ENCODE data around the gene STK35. TPM values are rescaled to one million over a fixed set of nuclear protein-coding genes. Genes with fewer than 3 reads are reported as not detected.

The STK35 gene
- total RNA-seq, 4 donors from 2014 or later, result 13.3 to 26.1 (median 20.5) TPM

DNA sequence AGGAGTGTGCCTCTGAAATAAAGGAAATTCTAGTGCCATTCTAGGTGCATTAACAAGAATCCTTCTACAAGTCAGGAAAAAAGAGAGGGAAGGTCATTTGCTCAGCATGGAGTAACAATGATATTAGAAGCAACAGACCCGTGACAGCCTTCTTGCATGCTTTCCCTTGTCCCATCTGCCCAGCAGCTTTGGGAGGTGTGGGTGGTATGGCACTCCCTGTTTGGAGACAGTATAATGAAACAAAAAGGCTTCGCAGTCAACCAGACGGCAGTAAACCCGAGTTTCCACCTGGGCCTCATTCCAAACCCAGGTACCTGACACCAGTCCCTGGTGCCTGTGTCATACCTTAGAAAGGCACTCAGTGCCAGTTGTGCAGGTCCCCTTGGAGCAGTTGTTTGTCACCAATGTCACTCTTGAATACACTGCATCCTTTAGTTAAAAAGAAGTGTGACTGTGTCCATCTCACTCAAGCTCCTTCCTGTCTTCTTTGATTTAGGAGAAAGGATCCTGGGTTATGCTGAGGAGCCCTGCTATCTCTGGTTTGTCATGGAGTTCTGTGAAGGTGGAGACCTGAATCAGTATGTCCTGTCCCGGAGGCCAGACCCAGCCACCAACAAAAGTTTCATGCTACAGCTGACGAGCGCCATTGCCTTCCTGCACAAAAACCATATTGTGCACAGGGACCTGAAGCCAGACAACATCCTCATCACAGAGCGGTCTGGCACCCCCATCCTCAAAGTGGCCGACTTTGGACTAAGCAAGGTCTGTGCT lies 14.7 kb downstream of the STK35 start:
- no peak overlapping the region for H3K4me3 ChIP-seq
- peaks cover 0 to 65% (median 6%) of the 10 kb centered on the region in 4 donors for H3K4me1 ChIP-seq
- H3K27ac ChIP-seq, result no peak overlapping the region
- WGBS, 2 donors, result 68 to 79% methylated on average over 8 to 9 of the region's 9 CpGs
- TF ChIP-seq CTCF (IDR thresholded peaks at IDR 0.05), result no peak
- no peak for TF ChIP-seq POLR2A (IDR thresholded peaks at IDR 0.05)
- no peak for TF ChIP-seq EP300 (IDR thresholded peaks at IDR 0.05)
- DNase-seq (ENCODE audit: low spot score in 2 of 2), result no peak
- peaks cover 0 to 23% (median 0%) of the 10 kb centered on the region in 3 donors for H3K36me3 ChIP-seq
- H3K27me3 ChIP-seq, result no peaks in the 10 kb centered on the region
- H3K9me3 ChIP-seq, result no peaks in the 10 kb centered on the region

- peaks cover 0 to 64% (median 15%) of the 10 kb centered on the region in 4 donors for H3K4me1 ChIP-seq
- H3K4me3 ChIP-seq, result no peak overlapping the region
- no peaks in the 10 kb centered on the region for H3K27me3 ChIP-seq
- no peak for DNase-seq (ENCODE audit: low spot score in 2 of 2)
- peaks cover 0 to 23% (median 0%) of the 10 kb centered on the region in 3 donors for H3K36me3 ChIP-seq
- WGBS, 2 donors, result 96 to 97% methylated on average over 3 of the region's 3 CpGs
- H3K9me3 ChIP-seq, result no peaks in the 10 kb centered on the region
- TF ChIP-seq CTCF (IDR thresholded peaks at IDR 0.05) (no peak), POLR2A (IDR thresholded peaks at IDR 0.05) (no peak), EP300 (IDR thresholded peaks at IDR 0.05) (no peak)
- no peak overlapping the region for H3K27ac ChIP-seq
These were observed 17.2 kb downstream of the STK35 start for GRCh38 chr20:2118783-2119182.

DNA sequence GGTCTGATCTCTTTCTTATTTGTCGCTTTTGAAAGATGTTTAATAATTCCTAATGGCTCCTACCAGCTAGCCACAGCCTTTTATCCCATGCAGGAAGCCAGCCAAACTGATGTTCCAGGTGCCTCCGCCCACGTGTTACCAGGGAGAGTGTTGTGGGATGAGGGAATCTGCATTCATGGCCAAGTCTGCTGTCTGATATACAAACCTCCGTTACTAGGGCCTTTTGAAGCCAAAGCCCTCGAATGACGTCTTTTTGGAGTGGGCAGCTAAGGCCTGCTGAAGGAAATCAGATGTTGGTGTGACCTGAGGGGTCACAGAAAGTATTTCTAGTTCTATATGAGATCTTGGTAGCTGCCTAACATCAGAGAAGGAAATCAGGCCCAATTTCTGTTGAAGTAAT lies 21.3 kb downstream of the STK35 start:
- no peak for TF ChIP-seq POLR2A (IDR thresholded peaks at IDR 0.05)
- TF ChIP-seq CTCF (IDR thresholded peaks at IDR 0.05), result no peak
- no peak for TF ChIP-seq EP300 (IDR thresholded peaks at IDR 0.05)
- WGBS, 2 donors, result 33 to 52% methylated on average over 6 of the region's 6 CpGs
- Histone ChIP-seq H3K36me3 (peaks cover 0 to 14% (median 0%) of the 10 kb centered on the region in 3 donors), H3K9me3 (no peaks in the 10 kb centered on the region), H3K27me3 (no peaks in the 10 kb centered on the region), H3K4me3 (no peak overlapping the region), H3K27ac (no peak overlapping the region), H3K4me1 (peaks cover 0 to 84% (median 9%) of the 10 kb centered on the region in 4 donors)
- DNase-seq (ENCODE audit: low spot score in 2 of 2), result no peak

DNA sequence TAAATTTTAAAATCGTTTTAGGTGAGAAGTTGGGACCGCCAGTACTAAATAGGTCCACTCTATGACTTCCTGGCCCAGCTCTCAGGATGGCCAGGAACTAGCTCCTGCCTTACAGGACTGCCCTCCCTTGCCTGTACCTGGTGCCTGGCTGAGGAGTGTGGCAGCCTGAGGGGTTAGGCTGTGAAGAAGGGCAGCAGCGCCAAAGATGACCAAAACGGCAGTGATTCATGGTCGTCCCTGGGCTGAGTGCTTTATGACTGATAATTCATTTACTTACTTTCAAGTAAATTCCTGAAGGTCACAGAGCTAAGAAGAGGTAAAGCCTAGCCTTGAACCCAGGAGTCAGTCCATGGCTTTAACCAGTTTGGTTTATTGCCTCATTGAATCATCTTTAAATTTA lies 22.1 kb downstream of the STK35 start:
- no peak for TF ChIP-seq EP300 (IDR thresholded peaks at IDR 0.05)
- TF ChIP-seq CTCF (IDR thresholded peaks at IDR 0.05), result no peak
- no peak for TF ChIP-seq POLR2A (IDR thresholded peaks at IDR 0.05)
- no peak for DNase-seq (ENCODE audit: low spot score in 2 of 2)
- Histone ChIP-seq H3K27ac (no peak overlapping the region), H3K27me3 (no peaks in the 10 kb centered on the region), H3K9me3 (no peaks in the 10 kb centered on the region), H3K36me3 (peaks cover 0 to 15% (median 0%) of the 10 kb centered on the region in 3 donors), H3K4me3 (no peak overlapping the region), H3K4me1 (peaks cover 0 to 90% (median 9%) of the 10 kb centered on the region in 4 donors)
- WGBS, 2 donors, result 86 to 87% methylated on average over 5 of the region's 5 CpGs

DNA sequence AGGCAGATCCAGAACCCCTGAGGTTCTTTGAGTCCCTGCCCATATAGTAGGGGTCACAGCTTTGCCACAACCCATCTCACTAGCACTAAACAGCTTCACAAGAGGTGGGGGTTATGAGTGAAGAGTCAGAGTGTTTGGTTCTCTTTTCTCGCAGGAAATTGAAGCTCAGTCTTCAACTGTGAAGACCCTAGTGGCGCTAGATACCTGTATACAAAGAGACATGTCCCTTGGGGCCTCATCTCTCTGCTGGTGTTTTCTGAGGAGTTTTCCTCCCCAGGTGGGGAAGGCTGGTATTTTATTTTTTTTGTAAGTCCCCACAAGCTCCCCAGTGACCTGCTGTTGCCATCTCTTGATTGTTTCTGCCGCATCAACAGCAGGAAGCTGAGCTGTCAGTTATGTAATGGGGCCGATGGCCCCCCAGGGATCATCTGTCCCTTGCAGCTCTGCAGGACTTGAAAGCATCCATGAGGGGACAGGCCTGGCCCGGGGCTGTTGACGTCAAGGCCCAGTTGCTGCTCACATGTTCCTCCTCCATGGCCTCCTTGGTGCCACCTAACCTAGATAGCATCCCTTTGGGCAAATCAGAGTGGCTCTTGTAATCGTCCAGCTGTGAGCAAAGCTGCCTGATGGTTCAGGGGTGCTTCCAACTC lies 23.1 kb downstream of the STK35 start:
- H3K9me3 ChIP-seq, result no peaks in the 10 kb centered on the region
- TF ChIP-seq EP300 (IDR thresholded peaks at IDR 0.05), result no peak
- TF ChIP-seq CTCF (IDR thresholded peaks at IDR 0.05), result no peak
- no peak for TF ChIP-seq POLR2A (IDR thresholded peaks at IDR 0.05)
- no peak overlapping the region for H3K4me3 ChIP-seq
- peaks cover 0 to 13% (median 0%) of the 10 kb centered on the region in 3 donors for H3K36me3 ChIP-seq
- 80% methylated on average over 7 of the region's 7 CpGs for WGBS, 2 donors
- H3K4me1 ChIP-seq, result peaks cover 0 to 91% (median 9%) of the 10 kb centered on the region in 4 donors
- no peaks in the 10 kb centered on the region for H3K27me3 ChIP-seq
- no peak overlapping the region for H3K27ac ChIP-seq
- DNase-seq (ENCODE audit: low spot score in 2 of 2), result no peak

Measured in tibial nerve (tissue), 4 donors.